HepG2 (cell line): ENCODE data around the gene TEKT5. TPM values are rescaled to one million over a fixed set of nuclear protein-coding genes. Genes with fewer than 3 reads are reported as not detected.
A peak's percentile ranks its signal among the peaks of the same experiment; 100 is the strongest.

ENCODE experiments used
- BATF2 ChIP-seq: sonication (generic); formaldehyde crosslinking; IDR thresholded peaks from 2 replicates; pipeline ENCODE4 v1.8.0; 2022; ENCODE audit warnings: mild to moderate bottlenecking, missing genetic modification reagents, moderate library complexity
- CREBL2 ChIP-seq: sonication (generic); formaldehyde crosslinking; IDR thresholded peaks from 2 replicates; pipeline ENCODE4 v1.8.1; 2023; ENCODE audit warnings: missing genetic modification reagents, mild to moderate bottlenecking, borderline replicate concordance
- FOXK2 ChIP-seq: fragments of 450-650 bp; IDR thresholded peaks from 2 replicates; pipeline ENCODE4 v1.6.1; 2016
- NPAS2 ChIP-seq: sonication (generic); formaldehyde crosslinking; IDR thresholded peaks from 2 replicates; pipeline ENCODE4 v1.8.0; 2022; ENCODE audit warnings: mild to moderate bottlenecking, missing genetic modification reagents, borderline replicate concordance
- NR2F1 ChIP-seq, 2 experiments: fragments of 450-650 bp in 1 of 2; formaldehyde crosslinking in 1 of 2; IDR thresholded peaks; 2 replicates each; pipeline versions ENCODE4 v1.5.0 to v1.6.1; 2016 to 2020; ENCODE audit warnings: mild to moderate bottlenecking in 1 of 2, missing compliant biosample characterization in 1 of 2, missing genetic modification reagents in 1 of 2, moderate library complexity in 1 of 2
- PAX8 ChIP-seq: sonication (generic); formaldehyde crosslinking; IDR thresholded peaks from 2 replicates; pipeline ENCODE4 v1.8.0; 2022; ENCODE audit warnings: mild to moderate bottlenecking, missing genetic modification reagents, borderline replicate concordance
- PHF8 ChIP-seq: sonication (generic); formaldehyde crosslinking; IDR thresholded peaks from 2 replicates; pipeline ENCODE4 v1.5.0; 2020; ENCODE audit warnings: missing genetic modification reagents
- PLSCR1 ChIP-seq: sonication (generic); formaldehyde crosslinking; IDR thresholded peaks from 2 replicates; pipeline ENCODE4 v1.5.0; 2020; ENCODE audit warnings: missing genetic modification reagents, mild to moderate bottlenecking, borderline replicate concordance
- RBM22 ChIP-seq: fragments of 200-400 bp; formaldehyde crosslinking; optimal IDR thresholded peaks from 2 replicates; pipeline ENCODE3; 2017; ENCODE audit warnings: mild to moderate bottlenecking, low read length, moderate library complexity
- REXO4 ChIP-seq: sonication (generic); formaldehyde crosslinking; IDR thresholded peaks from 2 replicates; pipeline ENCODE4 v1.8.0; 2022; ENCODE audit warnings: missing genetic modification reagents, mild to moderate bottlenecking, borderline replicate concordance
- RXRA ChIP-seq: sonication (generic); formaldehyde crosslinking; IDR thresholded peaks from 2 replicates; pipeline ENCODE4 v1.5.1; 2020; ENCODE audit warnings: missing genetic modification reagents
- STAT6 ChIP-seq: sonication (generic); formaldehyde crosslinking; IDR thresholded peaks from 2 replicates; pipeline ENCODE4 v1.4.0; 2020; ENCODE audit warnings: missing genetic modification reagents, mild to moderate bottlenecking, borderline replicate concordance
- SUZ12 ChIP-seq: fragments of 150-350 bp; IDR thresholded peaks from 2 replicates; pipeline ENCODE4 v1.6.1; 2014; ENCODE audit warnings: low read depth, low read length
- THYN1 ChIP-seq: sonication (generic); formaldehyde crosslinking; IDR thresholded peaks from 2 replicates; pipeline ENCODE4 v1.8.1; 2023; ENCODE audit warnings: low read depth, mild to moderate bottlenecking, moderate library complexity, missing genetic modification reagents, borderline replicate concordance
- ZC3H13 ChIP-seq: sonication (generic); formaldehyde crosslinking; IDR thresholded peaks from 2 replicates; pipeline ENCODE4 v1.8.1; 2023; ENCODE audit warnings: mild to moderate bottlenecking, missing genetic modification reagents, moderate library complexity
- ZFX ChIP-seq: sonication (generic); formaldehyde crosslinking; IDR thresholded peaks from 2 replicates; pipeline ENCODE4 v1.4.0; 2020; ENCODE audit warnings: mild to moderate bottlenecking, low read depth, missing genetic modification reagents, moderate library complexity
- ZNF101 ChIP-seq: sonication (generic); formaldehyde crosslinking; IDR thresholded peaks from 2 replicates; pipeline ENCODE4 v1.4.0; 2020; ENCODE audit warnings: mild to moderate bottlenecking, low read depth, missing genetic modification reagents, borderline replicate concordance
- ZNF264 ChIP-seq: sonication (generic); formaldehyde crosslinking; IDR thresholded peaks from 2 replicates; pipeline ENCODE4 v1.4.0; 2020; ENCODE audit warnings: missing genetic modification reagents
- ZNF275 ChIP-seq: sonication (generic); formaldehyde crosslinking; IDR thresholded peaks from 2 replicates; pipeline ENCODE4 v1.8.0; 2022; ENCODE audit warnings: missing genetic modification reagents, mild to moderate bottlenecking, inconsistent platforms, borderline replicate concordance
- ZNF329 ChIP-seq: sonication (generic); formaldehyde crosslinking; IDR thresholded peaks from 2 replicates; pipeline ENCODE4 v1.9.0; 2021; ENCODE audit warnings: low read depth, mild to moderate bottlenecking, missing genetic modification reagents
- ZNF576 ChIP-seq: sonication (generic); formaldehyde crosslinking; IDR thresholded peaks from 2 replicates; pipeline ENCODE4 v1.4.0; 2020; ENCODE audit warnings: mild to moderate bottlenecking, missing genetic modification reagents
- polyA plus RNA-seq, 8 experiments: library from polyadenylated mRNA; depleted of rRNA in 3 of 8; stranded (reverse) in 7 of 8; unstranded in 1 of 8; fragments of >200 nt; fragmentation: Illumina TruSeq in 4 of 8; extraction: Trizol in 4 of 8; gene quantifications; 2 replicates each; pipeline versions ENCODE4 v1.2.1 to v1.2.3, GENCODE V29; 2011 to 2016; ENCODE audit warnings: low read depth in 4 of 8, missing spikeins in 1 of 8, mixed read lengths in 1 of 8; ENCODE audit not compliant: insufficient read depth in 1 of 8
- total RNA-seq, 5 experiments: library from RNA; depleted of rRNA; stranded (reverse); fragments of >200 nt; fragmentation: Illumina TruSeq; extraction: Trizol; gene quantifications; 2 replicates each; pipeline ENCODE4 v1.2.3, GENCODE V29; 2016; ENCODE audit warnings: low read depth in 1 of 5

TEKT5 gene
- total and polyA plus RNA-seq, 2 of the 13 experiments (the other 11 are each of a cell fraction or from before 2014, with no cell fraction given) = 0.16 TPM; not detected in 1

- TF ChIP-seq STAT6 (peak; percentile 98), REXO4 (CRISPR knock-in tag) (peak; percentile 69; the same call in 1 of the 2 replicates), CREBL2 (CRISPR knock-in tag) (peak; percentile 97; the same call in 1 of the 2 replicates), ZFX (CRISPR knock-in tag) (peak; percentile 100), NR2F1 (CRISPR knock-in tag; IDR thresholded peaks at IDR 0.05) (peak in 1 of 2 experiments; percentile 77; a peak in 2 of 4 replicates), RXRA (peak; percentile 88), SUZ12 (no peak), ZC3H13 (CRISPR knock-in tag) (peak; percentile 84), ZNF275 (CRISPR knock-in tag) (peak; percentile 98), FOXK2 (peak; percentile 44; the same call in 1 of the 2 replicates), ZNF101 (0 out of 2 replicates have a peak, but pooled peaks have one; percentile 92), PHF8 (peak; percentile 99), ZNF329 (peak; percentile 93), NPAS2 (CRISPR knock-in tag) (no peak), PAX8 (peak; percentile 99; the same call in 1 of the 2 replicates), RBM22 (no peak), ZNF264 (peak; percentile 86), ZNF576 (CRISPR knock-in tag) (no peak), PLSCR1 (CRISPR knock-in tag) (no peak), BATF2 (CRISPR knock-in tag) (peak; percentile 86), THYN1 (0 out of 2 replicates have a peak, but pooled peaks have one; percentile 55)
Measured at GRCh38 chr16:10743610-10744369, 49.1 kb upstream of the TEKT5 start, which contains the start of gene NUBP1 (continued).
